Measurements from ENCODE around the gene CALML5. TPM values are rescaled to one million over a fixed set of nuclear protein-coding genes. Genes with fewer than 3 reads are reported as not detected.
"Not testable (repeated sequence)": the region's sequence is repeated elsewhere in the genome, so short reads cannot be mapped to it uniquely, and the experiment has no call there.

Gene CALML5
- total and polyA plus RNA-seq, 9 of the 15 experiments (the other 6 are each of a cell fraction or from before 2014, with no cell fraction given) = not detected

- BruUV-seq (replicated peaks); H3K9me1 ChIP-seq (ENCODE audit: control insufficient read depth, insufficient read depth, low read length); in situ Hi-C loops (cut with MboI); intact Hi-C loops (cut with micrococcal nuclease); H3K27me3 ChIP-seq (ENCODE audit: control insufficient read depth in 2 of 2, insufficient read depth in 2 of 2, low read length in 2 of 2); H3K9me3 ChIP-seq (replicated peaks; ENCODE audit: control insufficient read depth, insufficient read depth, low read depth, low read length); H2AFZ ChIP-seq (ENCODE audit: low read depth, low read length); FAIRE-seq; CTCF ChIA-PET (ENCODE audit: low intra/inter-chr PET ratio); DNase-seq (ENCODE audit: extremely low read depth in 1 of 4, low spot score in 3 of 4); H3K36me3 ChIP-seq (ENCODE audit: control insufficient read depth, insufficient read depth, low read length); ATAC-seq; H4K20me1 ChIP-seq (replicated peaks; ENCODE audit: control insufficient read depth, insufficient read depth, low read length); TF ChIP-seq NR2C2 (CRISPR knock-in tag; IDR thresholded peaks at IDR 0.05); TOE1 (CRISPR knock-in tag; IDR thresholded peaks at IDR 0.05; ENCODE audit: borderline replicate concordance, low read depth): not testable (repeated sequence)
- Histone ChIP-seq H3K27ac (ENCODE audit: extremely low read depth, low read depth, low read length) (peak overlapping the region; percentile 94), H3K4me1 (replicated peaks in 1 of 2; ENCODE audit: control insufficient read depth in 2 of 2, insufficient read depth in 2 of 2, low read length in 2 of 2) (peaks cover 20 to 36% of the 10 kb centered on the region in 2 experiments), H3K79me2 (ENCODE audit: control insufficient read depth, insufficient read depth, low read length) (peaks cover 92% of the 10 kb centered on the region), H3K4me2 (ENCODE audit: insufficient read depth, low read length) (peak overlapping the region; percentile 100), H3K9ac (ENCODE audit: insufficient read depth in 1 of 2, low read depth in 2 of 2, low read length in 2 of 2) (peak overlapping the region; percentile 84 to 85; a peak in 3 of 4 replicates), H3K4me3 (peak overlapping the region; percentile 1; the same call in 1 of the 2 replicates)
- 24% methylated on average over 11 of the region's 12 CpGs for WGBS (ENCODE audit: insufficient coverage, low coverage, missing lambda C conversion rate)
- POLR2A ChIA-PET = interaction anchor here (1.0 to 7.0 kb wide), 3 partner anchors 9 to 21 kb away, joined by 4 to 43 read pairs (median 5); no protein-coding TSS in a partner anchor
- TF ChIP-seq NR2C2 (tag; IDR thresholded peaks at IDR 0.05) (peak; percentile 23; the same call in 1 of the 2 replicates), SMARCA4 (IDR thresholded peaks at IDR 0.05) (peak; percentile 56; the same call in 1 of the 2 replicates), C11orf30 (IDR thresholded peaks at IDR 0.05; ENCODE audit: low read depth) (peak; percentile 63), PKNOX1 (IDR thresholded peaks at IDR 0.05) (peak; percentile 46; the same call in 1 of the 2 replicates), ARID1B (IDR thresholded peaks at IDR 0.05) (peak; percentile 46), ZNF311 (CRISPR knock-in tag; IDR thresholded peaks at IDR 0.05) (0 out of 2 replicates have a peak, but pooled peaks have one; percentile 34), KDM1A (IDR thresholded peaks at IDR 0.05) (0 out of 4 replicates have a peak, but pooled peaks of 1 of the 2 experiments have one; percentile 4), AFF1 (IDR thresholded peaks at IDR 0.05; ENCODE audit: low read depth in 1 of 2, partially characterized antibody in 2 of 2) (peak; percentile 44 to 61), ZNF316 (IDR thresholded peaks at IDR 0.05) (peak; percentile 79), DACH1 (IDR thresholded peaks at IDR 0.05; ENCODE audit: partially characterized antibody) (peak; percentile 75), TOE1 (IDR thresholded peaks at IDR 0.05; ENCODE audit: borderline replicate concordance) (peak; percentile 38; the same call in 1 of the 2 replicates), MEIS2 (IDR thresholded peaks at IDR 0.05; ENCODE audit: partially characterized antibody) (peak; percentile 9), ZFP1 (CRISPR knock-in tag; IDR thresholded peaks at IDR 0.05) (0 out of 2 replicates have a peak, but pooled peaks have one; percentile 13), DMBX1 (CRISPR knock-in tag; IDR thresholded peaks at IDR 0.05; ENCODE audit: borderline replicate concordance) (peak; percentile 53; the same call in 1 of the 2 replicates), FOXK2 (conservative IDR thresholded peaks at IDR 0.05 in 1 of 2, IDR thresholded peaks at IDR 0.05 in 1 of 2; ENCODE audit: low read depth in 2 of 2) (peak; percentile 92 to 95), MAFG (tag; conservative IDR thresholded peaks at IDR 0.05) (peak; percentile 61)
These were observed 23.2 kb downstream of the CALML5 start for GRCh38 chr10:5475974-5476807.
